HT-29 (cell line): Measurements from ENCODE around the gene KCNA1. TPM values are rescaled to one million over a fixed set of nuclear protein-coding genes. Genes with fewer than 3 reads are reported as not detected.

Experiments used
- DNase-seq: peaks from one replicate; pipeline ENCODE4 v3.0.0-alpha.2; 2015; ENCODE audit warnings: low spot score
- total RNA-seq: library from RNA; depleted of rRNA; stranded (reverse); fragments of >200 nt; shearing (Covaris generic); gene quantifications from 2 replicates; pipeline ENCODE4 v1.2.3, GENCODE V29; 2014

Gene KCNA1
- total RNA-seq, 1 experiment from 2014 or later: not detected

GRCh38 chr12:4911316-4911994 lies 1.8 kb downstream of the KCNA1 start:
- DNase-seq: no peak

GRCh38 chr12:4914720-4915119 lies 5.0 kb downstream of the KCNA1 start:
- no peak for DNase-seq

DNA sequence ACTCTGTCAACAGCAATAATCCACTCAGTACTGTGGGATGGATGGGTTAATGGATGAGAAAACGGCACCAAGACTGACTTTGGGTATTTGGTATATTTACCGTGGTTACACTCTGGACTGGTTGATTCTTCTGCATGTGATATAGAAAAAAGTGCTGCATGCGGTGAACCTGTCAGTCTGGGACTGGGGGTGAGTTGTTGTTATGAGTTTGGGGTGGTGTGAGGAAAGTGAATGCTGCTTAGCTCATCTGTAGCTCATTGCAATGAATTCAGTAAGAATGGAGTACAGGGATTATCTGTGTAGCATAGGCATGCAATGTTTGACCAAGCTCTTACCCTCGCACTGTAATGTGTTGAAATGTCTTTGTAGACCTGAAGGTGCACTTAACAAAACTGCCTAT lies 6.0 kb downstream of the KCNA1 start:
- DNase-seq: no peak

DNA sequence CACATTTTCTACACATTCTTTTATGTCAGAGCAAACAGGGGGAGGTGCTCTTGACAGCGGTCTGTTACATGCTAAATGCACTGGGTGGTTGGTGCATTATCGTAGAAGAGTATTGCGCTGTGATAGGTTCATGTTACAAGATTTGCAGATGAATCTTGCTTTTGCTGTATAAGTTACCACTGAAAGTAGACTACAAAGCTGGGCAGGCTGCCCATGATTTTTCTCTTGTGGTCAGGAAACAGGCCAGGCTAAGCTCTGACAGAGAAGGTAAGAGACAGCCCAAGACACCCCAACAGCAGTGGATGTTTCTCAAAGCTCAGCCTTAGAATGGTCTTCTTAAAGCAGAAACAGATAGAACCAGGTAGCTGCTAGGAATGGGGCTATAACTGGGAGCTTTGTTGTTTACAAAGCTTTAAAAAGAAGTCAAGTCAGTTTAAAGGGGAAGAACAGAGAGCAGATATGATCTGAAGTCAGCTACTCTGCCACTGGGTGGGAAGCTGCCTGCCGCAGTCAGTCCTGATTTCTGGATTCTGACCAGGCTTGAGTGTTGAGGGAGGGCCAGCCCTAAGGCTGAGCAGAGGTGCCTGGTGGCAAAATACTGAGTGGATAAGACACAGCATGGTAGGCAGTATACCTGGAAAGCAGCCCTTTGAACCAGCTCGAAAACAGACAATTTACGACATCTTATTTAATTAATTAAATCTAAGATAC lies 9.4 kb downstream of the KCNA1 start:
- DNase-seq: no peak

DNA sequence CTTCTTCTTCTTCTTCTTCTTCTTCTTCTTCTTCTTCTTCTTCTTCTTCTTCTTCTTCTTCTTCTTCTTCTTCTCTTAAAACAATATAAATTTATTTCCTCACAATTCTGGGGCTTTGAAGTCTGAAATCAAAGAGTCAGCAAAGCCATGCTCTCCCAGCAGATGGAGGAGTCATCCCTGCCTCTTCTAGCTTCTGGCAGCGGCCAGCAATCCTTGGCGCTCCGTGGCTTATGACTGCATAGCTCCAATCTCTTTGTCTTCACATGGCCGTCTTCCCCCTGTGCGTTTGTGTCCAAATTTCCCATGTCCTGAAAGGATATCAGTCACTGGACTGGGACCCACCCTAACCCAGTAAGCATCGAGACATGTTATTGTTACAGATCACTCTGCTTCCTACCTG lies 22.9 kb downstream of the KCNA1 start:
- DNase-seq: no peak

- DNase-seq: no peak
Measured at GRCh38 chr12:4933411-4933810, 23.7 kb downstream of the KCNA1 start.

- DNase-seq: no peak
Measured at GRCh38 chr12:4934407-4935035, 24.8 kb downstream of the KCNA1 start.

- DNase-seq: no peak
Measured at GRCh38 chr12:4938900-4939299, 29.2 kb downstream of the KCNA1 start.

- no peak for DNase-seq
Measured at GRCh38 chr12:4939418-4940023, 29.8 kb downstream of the KCNA1 start.

GRCh38 chr12:4943067-4943937 lies 33.6 kb downstream of the KCNA1 start:
- DNase-seq: no peak

- no peak for DNase-seq
Measured at GRCh38 chr12:4943938-4944284, 34.2 kb downstream of the KCNA1 start.

- DNase-seq: no peak
Measured at GRCh38 chr12:4947253-4947652, 37.5 kb downstream of the KCNA1 start.

DNA sequence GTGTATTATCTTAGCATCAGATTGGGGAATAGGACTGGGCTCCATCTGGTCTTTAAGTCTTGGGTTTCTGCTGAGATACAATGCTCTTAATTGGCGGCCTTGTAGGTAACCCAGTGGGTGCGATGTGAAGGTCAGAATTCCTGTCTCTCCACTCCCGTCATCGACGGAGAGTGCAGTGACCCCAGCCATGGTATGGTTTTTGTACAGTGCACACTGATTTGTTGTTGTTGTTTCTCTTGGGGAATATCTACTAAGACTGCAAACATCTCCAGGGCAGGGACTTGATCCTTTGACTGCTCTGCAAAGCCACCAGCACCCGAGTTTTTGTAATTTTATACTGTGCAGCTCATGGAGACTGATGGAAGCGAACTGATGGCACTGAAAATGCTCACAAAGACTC lies 41.4 kb downstream of the KCNA1 start:
- no peak for DNase-seq

- no peak for DNase-seq
Measured at GRCh38 chr12:4951601-4952000, 41.9 kb downstream of the KCNA1 start.

GRCh38 chr12:4954621-4955354 lies 45.1 kb downstream of the KCNA1 start:
- DNase-seq: no peak

GRCh38 chr12:4956054-4956453 lies 46.3 kb downstream of the KCNA1 start:
- DNase-seq: no peak

DNA sequence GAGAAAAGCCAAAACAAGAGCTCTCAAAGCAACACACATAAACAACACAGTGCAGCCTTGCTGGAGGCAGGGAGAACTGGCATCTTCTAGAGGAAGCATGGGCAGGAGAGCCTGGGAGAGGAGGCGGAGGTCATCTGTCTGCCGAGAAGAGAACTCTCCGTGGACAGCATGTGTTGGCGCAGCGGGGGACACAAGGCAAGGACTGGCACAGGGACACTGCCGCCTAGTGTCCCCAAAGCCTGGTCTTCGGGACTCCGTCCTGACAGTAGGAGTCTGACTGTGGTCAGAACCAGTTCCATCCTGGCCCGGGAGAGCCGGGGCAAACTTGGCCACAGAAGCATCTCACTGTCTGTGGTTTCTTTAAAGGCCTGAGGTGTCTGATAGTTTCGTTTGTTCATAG lies 47.3 kb downstream of the KCNA1 start:
- no peak for DNase-seq

DNA sequence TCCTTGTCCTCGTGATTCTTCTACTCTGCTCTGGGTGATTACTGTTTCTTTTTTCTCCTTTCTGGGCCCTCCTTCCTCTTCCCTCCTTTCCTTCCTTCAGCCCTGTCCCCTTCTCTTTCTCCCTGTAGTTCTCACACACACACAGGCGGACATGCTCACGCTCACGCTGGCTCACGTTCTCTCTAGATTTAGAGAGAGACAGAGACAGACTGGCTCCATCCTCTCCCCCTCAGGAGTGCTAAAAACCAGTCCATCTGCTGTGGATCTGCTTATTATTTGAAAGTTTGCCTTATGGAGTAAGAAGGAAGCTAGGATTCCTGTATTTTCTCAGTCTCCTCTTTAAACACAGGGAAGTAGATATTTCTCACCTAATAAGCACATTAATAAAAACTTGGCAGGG lies 48.1 kb downstream of the KCNA1 start:
- no peak for DNase-seq

DNA sequence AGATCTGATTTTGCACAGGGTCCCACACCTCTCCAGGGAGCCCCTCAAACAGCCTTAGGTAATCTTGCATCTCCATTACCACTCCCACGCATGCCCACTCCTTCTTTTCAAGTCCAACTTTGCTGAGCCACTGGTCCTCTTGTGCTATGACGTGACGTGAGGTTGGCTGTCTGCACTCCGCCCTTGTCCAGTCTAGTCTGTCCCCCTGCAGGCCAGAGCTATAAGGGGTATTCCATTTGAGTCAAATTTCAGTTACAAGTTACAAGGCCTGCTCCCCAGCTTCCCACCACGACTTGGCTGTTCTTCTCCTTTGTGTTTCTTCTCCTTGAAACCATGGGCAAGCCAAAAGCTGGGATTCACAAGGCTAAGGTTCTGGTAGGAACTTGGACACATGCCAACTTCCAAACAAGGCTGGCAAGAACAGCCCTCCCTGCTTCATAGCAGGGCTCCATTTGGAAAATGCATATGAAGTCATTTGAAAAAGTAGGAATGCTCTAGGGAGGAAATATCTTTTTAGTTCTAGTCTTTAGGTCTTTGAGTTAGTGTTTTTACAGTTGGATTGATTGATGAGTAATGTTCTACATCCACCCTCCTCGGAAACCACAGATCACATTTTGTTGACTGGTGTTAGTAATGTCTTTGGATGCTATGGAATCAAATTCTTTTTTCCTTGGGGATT lies 49.1 kb downstream of the KCNA1 start:
- no peak for DNase-seq

GRCh38 chr12:4959381-4959780 lies 49.7 kb downstream of the KCNA1 start:
- no peak for DNase-seq
